HG03565 (cell line): ENCODE measurements around the gene MALAT1.

Experiments
- ATAC-seq: cut with Tn5 transposase; IDR thresholded peaks from one replicate; pipeline ENCODE4 v1.9.1; 2021; ENCODE audit warnings: mild to moderate bottlenecking, moderate library complexity; ENCODE audit not compliant: unreplicated experiment

The MALAT1 gene

DNA sequence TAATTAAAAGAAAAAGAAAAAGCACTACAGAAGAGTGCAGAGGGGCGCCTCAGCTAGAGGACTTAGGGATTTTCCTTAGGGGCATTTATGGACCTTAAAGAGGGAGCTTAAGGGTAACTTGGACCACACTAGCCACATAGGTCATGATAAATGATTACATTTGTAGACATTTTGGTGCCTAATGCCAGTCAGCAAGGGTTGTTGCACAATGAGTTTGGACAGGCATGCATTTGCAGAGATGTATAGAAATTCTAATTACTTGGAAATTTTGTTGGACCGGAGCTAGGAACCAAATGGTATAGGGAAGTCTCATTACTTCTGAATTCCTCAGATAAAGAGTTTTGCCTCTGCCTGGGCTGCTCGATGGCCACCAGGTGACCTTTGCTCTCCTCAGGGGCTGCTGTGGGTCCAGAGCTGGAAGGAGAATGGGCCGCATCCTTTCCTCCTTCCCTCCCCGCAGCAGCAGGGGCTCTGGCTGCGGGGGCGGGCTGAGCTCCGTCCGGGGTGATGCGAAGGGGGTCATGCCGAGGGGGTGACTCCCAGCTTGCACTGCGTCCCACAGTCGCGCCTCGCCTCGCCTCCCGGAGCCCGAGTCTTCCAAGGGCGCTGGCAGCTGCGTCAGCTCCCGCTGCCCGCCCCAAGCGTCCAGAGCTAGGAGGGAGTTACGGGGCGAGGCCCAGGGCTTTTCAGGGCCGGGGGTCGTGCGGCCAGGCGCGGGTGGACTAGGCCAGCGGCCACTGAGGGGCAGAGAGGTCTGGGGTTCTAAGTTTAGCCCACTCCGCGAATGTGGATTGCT is 20.3 kb upstream of the MALAT1 start:
- no peak for ATAC-seq

DNA sequence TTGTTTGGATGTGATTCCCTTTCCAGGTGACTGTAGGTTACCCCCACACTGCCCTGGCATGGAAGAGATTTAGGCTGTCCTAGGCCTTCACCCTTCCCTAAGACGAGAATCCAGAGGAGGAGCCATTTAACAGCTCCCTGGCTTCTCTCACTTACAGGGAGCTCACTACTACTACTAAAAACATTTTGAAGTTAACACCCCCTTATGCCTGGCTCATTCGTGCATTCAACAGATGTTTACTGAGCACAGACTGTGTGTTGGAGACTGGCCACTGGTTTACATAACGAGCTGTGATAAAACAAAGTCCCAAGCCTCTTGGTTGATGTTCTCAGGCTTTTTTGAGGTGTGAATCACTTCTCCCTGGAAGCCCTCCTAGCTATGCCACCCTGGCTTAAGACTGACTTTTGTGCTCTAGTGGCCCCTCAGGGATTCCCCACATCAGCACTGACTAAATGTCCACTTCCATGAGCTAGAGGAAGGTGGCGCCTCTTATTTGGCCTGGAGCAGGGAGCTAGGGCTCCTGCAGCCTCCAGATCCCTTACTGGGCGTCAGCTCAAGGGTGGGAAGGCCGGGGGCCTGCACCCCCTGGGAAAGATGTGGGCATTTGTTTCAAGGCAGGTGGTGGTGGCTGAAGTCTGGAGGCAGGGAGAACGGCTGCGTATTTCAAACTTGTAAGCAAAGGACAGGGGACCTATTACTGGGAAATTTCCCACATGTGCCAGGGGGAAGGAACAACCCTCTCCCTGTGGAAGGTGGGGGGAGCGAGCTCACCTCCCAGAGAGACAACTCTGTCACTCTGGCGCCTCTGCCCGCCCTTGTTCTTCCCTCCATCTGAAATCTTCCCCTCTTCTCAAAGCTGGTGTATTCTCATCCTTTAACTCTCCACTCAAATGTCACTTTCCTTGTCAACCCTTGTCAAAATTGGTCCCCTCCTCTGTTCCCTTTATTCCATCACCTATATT is 19.4 kb upstream of the MALAT1 start:
- no peak for ATAC-seq

DNA sequence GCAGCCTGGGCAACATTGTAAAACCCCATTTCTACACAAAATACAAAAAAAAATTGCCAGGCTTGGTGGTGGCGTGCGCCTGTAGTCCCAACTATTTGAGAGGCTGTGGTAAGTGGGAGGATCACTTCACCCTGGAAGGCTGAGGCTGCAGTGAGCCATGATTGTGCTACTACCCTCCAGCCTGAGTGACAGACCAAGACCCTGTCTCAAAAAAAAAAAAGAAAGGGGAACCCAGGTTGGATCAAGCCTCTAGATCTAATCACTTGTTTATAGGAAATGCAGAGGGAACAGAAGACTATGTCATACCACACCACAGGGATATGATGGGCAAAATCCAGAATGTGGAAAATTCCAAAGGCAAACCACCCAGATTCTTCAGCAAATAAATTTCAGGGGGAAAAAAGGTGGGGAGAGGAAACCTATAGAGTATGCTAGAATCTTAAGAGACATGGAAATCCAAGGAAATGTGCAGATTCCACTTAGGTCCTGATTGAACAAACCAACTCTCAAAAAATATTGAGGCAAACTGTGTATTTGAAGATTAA is 16.5 kb upstream of the MALAT1 start:
- no peak for ATAC-seq

DNA sequence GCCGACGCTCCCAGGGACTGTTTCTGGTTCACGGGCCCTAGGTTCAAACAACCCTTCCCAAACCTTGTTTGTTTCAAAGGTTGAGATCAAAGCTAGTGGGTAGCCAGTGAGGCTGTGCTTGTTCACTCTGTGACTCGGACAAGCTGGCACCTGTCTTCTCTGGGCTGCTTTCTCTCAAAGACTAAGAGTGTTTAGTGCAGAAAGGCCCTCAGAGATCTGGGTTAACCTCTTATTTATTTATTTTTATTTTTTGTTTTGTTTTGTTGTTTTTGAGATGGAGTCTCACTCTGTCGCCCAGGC is 13.0 kb upstream of the MALAT1 start:
- no peak for ATAC-seq

DNA sequence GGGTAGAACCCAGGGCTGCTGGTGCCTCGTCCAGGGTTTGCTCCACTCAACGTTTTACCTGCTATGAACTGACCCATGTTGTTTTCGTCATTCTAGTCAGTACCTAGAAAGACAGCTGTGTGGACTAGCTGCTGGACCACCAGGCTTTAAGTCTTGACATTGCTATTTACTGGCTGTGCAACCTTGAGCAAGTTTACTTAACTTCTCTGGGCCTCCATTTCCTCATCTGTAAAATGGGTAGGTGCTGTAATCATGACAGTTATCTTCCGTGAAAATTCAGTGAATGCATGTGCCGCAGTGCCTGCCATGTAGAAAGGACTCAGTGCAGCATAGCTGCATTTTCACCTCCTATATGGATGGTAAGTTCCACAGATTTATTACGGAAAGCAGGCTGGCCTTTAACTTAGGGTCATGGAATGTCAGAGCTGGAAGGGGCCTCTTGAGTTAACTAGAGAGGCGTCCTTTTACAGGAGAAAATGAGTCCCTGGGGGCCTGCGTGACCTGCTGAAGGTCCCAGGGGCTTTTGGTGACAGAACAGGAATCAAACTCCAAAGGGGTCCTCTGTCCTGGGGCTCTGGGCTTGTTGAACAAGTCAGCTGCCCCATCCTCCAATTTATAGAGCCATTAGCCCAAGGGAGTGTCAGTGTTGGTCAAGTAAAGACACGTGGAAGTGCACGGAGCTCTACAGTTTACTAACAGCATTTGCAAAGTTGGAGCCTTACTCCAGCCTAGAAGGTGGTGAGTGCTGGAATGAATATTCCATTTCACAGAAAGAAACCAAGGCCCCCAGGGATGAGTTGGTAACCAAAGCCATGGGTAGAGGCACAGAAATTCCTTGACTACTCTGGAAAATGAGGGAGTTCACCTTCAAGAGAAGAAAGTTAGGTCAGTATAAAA is 12.0 kb upstream of the MALAT1 start:
- no peak for ATAC-seq

DNA sequence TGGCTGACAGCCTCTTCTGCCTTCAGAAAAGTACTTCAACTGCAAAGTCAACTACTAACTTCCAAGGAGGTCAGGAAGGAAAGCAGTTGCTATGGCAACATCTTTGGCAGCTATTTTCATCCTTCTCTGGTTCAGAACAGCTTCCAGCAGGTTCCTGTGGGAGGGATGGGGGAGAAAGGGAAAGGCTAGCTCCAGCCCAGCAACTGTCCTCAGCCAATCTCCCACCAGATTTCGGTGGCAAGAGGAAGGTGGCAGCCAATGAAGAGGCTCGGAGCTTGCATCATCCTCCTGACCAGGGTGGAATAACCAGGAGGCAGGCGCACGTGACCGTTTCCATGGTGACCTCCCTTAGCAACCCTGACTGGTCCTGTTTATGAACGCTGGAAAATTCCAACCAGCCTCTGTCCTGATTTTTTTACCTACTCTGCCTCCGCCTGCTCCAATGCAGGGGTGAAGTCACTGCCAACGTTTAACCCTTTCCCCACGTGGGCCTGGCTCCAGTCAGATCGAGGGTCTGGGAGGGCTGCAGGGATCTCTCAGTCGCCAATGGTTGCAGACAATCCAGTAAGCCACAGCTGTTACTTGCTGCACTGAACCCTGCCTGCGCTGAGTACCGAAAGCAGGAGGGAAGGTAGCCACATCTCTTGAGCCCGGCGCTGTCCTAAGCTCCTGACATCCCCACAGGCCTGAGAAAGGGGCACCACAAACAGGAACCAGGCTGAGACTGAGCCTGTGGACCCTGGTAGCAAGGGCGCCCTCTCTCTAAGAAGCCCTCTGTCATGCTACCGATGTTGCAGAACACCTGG is 11.2 kb upstream of the MALAT1 start:
- no peak for ATAC-seq

DNA sequence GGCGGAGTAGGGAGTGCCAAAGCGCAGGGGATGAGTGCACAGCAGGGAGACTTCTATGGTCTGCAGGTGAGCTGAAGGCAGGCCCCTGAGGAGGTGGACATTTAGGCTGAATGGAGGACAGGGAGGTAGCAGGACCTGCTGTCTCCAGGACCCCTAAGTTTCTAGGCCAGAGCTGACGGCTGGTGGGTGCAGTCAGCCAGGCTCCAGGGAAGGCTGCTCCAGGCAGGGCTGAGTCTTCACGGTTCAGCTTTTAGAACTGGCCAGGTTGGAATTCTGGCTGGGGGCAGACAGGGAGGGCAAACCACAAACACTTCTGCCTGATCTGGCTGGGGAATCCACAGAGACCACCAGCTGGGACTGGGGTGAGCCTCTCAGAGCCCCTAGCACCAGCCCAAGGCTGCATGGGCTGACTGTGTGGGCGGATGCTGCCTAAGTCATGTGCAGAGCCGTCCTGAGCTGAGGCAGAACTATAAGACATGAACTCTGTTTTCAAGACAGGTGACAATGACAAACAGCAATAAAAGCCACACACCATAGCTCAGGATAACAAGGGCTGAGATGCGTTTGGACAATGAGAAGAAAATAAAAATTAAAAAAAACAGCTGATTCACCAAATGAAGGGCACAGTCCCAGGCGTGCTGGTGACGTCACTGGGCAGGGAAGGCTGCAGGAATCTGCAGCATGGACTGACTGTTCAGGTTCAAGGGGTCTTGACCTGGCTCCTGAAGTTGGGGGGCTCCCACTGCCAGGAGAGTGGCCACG is 10.4 kb upstream of the MALAT1 start:
- no peak for ATAC-seq

DNA sequence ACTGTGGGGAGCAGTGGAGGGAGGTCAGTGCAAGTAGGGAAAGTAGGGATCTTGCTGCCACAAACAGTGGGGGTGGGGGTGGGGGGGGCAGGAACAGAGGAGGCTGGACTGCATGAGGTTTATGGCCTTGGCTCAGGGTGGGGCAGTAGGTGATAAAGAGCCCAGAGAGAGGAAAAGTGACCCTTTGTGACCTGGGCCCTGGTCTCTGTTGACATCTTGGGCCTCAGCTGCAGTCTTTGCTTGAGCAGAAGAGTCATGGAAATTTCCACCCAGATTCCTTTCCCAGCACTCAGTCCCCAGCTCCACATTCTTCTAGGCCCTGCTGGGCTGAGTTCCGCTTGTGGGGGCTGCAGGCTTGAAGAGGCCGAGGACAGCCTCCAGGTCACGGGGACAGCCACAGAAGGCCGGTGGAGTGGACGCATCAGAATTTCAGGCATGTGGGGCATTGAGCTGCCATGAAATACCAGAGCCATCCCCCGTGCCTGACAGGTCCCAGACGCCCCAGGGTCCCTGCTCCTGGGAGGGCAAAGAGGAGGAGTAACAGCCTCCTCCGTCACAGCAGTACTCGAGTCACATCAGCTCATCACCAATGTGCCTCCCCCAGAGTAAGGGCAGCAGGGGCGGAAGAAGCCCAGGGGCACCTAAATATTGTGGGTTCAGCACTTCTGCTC is 9.7 kb upstream of the MALAT1 start:
- no peak for ATAC-seq

DNA sequence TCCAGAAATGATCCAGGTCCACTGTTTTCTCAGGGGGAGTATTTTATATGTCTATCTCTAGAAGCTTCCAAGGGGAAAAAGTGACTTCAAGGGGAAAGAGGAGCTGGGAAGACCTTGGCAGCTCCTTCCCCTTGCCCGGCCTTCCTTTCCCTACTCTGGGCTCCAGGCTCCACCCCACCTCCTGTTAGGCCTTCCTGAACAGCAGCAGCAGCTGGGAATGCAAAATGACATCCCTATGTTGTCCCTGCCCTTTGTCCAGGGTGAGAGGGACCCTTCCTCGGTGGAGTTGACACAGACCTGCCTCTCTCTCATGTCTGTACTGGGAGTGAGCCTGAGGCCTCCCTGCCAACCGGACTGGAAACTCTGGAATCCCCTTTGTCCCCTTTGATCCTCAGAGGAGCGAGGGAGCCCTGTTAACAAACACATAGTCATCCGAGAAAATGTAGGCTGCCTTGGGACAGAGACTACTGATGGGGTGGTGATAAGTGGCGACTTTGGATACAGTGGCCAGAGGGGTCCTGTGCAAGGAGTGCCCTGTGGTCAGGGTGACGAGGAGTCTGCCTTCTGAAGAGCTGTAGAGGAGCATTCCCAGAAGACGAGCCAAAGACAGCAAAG is 9.0 kb upstream of the MALAT1 start:
- no peak for ATAC-seq

DNA sequence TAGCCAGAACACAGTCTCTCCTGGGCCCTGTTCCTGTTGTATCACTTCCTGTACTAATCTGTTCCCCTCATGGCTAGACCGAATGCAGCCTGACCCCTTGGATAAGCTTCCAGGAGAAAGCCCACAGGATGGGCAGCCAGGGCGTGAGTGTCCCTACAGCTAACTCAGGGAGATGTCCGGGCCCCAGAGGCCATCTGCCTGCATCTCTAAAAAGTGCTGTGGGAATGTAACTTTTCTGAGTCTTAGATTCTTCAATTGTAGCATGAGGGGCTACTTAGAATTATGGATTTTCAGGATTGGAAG is 7.7 kb upstream of the MALAT1 start:
- ATAC-seq, result no peak

DNA sequence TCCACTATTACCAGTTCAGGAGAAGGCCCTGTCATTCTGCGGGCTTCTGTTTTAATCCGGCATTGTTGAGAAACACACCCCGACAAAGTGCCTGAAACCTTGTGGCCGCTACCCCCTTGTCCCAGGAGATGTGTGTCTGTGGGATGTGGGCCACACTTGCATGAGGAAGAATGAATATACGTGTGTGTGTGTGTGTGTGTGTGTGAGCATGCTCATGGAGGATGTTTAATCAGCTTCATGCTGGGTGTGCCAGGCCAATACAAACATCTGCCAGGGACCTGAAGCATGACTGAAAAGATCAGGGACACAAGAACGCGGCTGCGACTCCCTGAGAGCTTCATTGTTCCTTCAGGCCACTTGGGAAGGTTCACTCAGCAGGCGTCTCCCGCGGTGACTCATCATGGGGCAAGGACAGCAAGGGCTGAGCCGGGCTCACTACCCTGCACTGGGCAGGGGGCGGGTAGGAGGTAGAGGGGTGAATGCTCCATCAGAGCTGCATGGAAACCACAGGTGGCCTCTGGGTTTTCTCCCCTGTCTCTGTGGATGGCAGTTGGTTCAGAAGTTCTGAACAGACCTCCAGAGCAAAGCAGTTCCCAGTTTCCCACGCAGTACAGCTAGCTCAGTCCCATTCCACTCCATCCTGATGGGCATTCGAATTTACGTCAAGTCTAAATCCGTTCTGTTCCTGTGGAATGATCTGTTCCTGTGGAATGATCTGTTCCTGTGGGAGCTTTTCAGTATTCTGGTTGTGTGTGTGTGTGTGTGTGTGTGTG is 7.0 kb upstream of the MALAT1 start:
- no peak for ATAC-seq

DNA sequence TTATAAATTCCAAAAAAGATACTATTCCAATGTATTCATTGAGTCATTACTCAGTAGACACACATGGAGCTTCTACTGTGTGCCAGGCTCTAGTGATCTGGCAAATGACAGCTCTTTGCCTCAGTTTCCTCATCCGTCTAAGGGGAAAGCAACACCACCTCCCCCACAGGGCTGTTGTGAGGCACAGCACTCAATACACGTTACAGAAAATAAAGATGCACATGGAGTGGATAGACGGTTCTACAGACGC is 6.5 kb upstream of the MALAT1 start:
- no peak for ATAC-seq

DNA sequence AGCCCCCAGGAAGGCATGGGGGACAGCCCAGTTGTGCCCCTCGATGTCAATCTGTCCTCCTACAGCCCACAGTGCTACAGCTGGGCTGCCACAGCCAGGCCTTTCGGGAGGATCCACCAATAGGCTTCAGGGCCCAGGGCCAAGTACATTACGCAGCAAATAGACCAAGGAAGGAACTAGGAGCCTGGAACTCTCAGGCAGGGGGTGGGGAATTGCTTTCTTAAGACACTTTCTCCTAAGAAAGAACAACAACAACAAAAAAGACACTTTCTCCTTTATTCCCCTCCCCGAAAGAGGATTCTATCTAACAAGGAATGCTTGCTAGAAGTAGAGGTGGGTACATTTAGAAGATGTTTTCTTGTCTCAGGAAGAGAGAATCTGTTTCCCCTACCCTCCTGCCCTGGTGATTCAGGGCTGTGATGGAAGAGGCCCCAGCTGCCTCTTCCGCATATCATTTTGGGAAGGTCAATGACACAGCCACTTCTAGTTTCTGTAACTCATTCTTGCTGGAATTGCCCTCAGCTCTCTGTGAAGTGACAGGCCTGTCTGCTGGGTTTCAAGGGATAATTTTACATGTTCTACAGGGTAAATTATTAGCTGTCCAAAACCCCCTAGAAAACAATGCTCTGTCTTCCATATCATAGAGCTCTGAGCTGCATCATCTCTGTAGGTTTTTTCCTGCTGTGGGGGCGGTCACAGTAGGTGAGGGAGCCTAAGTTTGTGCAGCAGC is 6.0 kb upstream of the MALAT1 start:
- no peak for ATAC-seq

DNA sequence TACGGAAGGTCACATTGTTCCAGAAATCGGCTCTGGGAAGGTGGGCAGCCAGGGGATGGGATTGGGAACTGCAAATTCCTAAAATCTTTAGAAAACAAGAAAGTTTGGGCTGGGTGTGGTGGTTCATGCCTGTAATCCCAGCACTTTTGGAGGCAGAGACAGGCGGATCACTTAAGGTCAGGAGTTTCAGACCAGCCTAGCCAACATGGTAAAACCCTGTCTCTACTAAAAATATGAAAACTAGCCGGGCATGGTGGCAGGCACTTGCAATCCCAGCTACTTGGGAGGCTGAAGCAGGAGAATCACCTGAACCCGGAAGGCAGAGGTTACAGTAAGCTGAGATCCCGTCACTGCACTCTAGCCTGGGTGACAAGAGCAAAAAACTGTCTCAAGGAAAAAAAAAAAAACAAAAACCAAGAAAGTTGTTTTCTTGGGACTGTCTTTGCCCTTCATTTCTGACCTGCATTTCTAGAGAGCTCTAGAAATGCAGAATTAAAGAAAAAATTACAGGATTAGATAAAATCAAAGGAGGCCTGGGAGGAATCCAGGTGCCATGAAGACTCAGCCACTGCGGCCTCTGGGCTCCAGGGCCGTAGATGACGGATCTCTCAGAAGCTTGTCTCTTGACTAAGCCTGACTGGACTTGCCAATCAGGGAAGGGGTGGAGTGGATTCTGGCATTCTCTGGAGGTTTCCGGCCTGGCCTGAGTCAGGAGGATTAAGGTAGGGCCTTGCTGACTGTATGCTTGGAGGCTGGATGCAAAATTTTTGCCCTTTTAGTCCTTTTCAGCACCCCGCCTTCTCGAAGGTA is 5.3 kb upstream of the MALAT1 start:
- no peak for ATAC-seq

DNA sequence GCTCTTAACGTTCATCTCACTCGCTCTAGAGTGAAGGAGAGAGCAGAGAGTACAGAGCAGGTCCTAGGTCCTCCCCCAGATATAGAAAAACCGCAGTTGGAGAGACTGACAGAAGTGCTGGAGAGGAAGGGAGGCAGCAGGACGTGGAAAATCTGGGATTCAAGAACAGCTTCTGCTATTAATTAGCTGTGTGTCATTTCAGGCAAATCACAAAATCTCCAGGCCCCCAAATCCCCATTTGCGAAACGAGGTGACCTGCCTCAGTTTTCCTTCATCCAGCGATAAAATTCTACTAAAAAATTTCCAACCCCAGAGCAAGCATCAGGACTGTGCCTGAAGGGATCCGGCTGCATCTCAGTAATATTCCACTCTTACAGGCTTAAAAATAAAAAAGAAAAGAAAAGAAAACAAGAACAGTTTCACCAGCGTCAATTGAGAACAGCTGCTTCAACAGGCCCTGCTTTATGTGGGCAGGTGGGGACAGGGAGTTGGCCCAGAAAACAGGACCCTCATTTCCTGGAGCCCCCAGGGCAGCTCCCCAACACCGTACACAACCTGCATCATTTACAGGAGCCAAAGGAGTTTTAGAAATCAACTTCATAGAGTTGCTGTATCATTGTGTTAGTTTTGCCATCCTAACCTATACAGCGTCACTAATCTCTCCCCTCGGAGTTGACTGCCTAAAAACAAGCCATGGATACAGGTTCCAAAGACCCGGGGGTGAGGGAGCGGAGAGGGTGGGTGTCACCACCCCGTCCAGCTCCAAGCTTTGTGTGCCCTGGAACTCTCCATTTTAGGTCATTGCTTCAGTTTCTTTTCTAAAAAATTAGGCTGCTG is 2.3 kb upstream of the MALAT1 start:
- no peak for ATAC-seq
